Prostate gland (tissue), 2 donors: Measurements from ENCODE around the gene ISX. TPM values are rescaled to one million over a fixed set of nuclear protein-coding genes. Genes with fewer than 3 reads are reported as not detected.
A peak's percentile ranks its signal among the peaks of the same experiment; 100 is the strongest.

Source experiments
- DNase-seq: peaks from one replicate; pipeline ENCODE4 v3.0.0-alpha.2; 2019; ENCODE audit warnings: low spot score
- H3K27ac ChIP-seq, 2 donors: fragments of 200-600 bp; sonication (generic); 2 replicates each; pipeline ENCODE4 v1.5.1; 2017 to 2019
- H3K27me3 ChIP-seq: fragments of 200-600 bp; sonication (generic); replicated peaks from 2 replicates; pipeline ENCODE4 v1.5.1; 2019; ENCODE audit not compliant: insufficient read depth
- H3K36me3 ChIP-seq, 2 donors: fragments of 200-600 bp; sonication (generic); 1 replicate in 1 of 2; 2 replicates in 1 of 2; pipeline versions ENCODE4 v1.5.1 to v1.8.1; 2017 to 2019
- H3K4me1 ChIP-seq: fragments of 200-600 bp; sonication (generic); replicated peaks from 2 replicates; pipeline ENCODE4 v1.5.1; 2019
- H3K4me3 ChIP-seq, 2 donors: fragments of 200-600 bp; sonication (generic); 2 replicates each; pipeline ENCODE4 v1.5.1; 2017 to 2019
- H3K9me3 ChIP-seq: fragments of 200-600 bp; sonication (generic); 2 replicates; pipeline ENCODE4 v1.5.1; 2017
- POLR2A ChIP-seq: fragments of 450-650 bp; IDR thresholded peaks from one replicate; pipeline ENCODE4 v1.6.1; 2016; ENCODE audit warnings: antibody characterized with exemption, mild to moderate bottlenecking
- POLR2AphosphoS5 ChIP-seq: sonication (generic); formaldehyde crosslinking; IDR thresholded peaks from one replicate; pipeline ENCODE4 v1.6.1; 2017; ENCODE audit warnings: antibody characterized with exemption
- WGBS: methylation state at CpG from one replicate; pipeline ENCODE4 v1.1.5; 2018; 5-methylcytosine and 5-hydroxymethylcytosine counted together
- intact Hi-C: fragments of 100-400 bp; cut with DNase I; formaldehyde crosslinking; loops from one replicate; pipeline ENCODE4 v1.14.2; 2022
- total RNA-seq, 2 donors: library from RNA; depleted of rRNA; stranded (reverse); fragments of >200 nt; gene quantifications; one replicate each; pipeline ENCODE4 v1.1.0, GENCODE V29; 2016
- TF ChIP-seq, protein P1 (sequence below), 4 experiments: fragments of 200-600 bp in 2 of 4; fragments of 450-650 bp in 2 of 4; sonication (generic) in 2 of 4; IDR thresholded peaks; 1 replicate in 3 of 4; 2 replicates in 1 of 4; pipeline ENCODE4 v1.5.1; 2016 to 2019; ENCODE audit warnings: antibody characterized with exemption in 4 of 4, mild to moderate bottlenecking in 2 of 4, moderate library complexity in 2 of 4

The ISX gene
- total RNA-seq, 2 donors from 2014 or later, result 0.14 to 1.9 TPM

DNA sequence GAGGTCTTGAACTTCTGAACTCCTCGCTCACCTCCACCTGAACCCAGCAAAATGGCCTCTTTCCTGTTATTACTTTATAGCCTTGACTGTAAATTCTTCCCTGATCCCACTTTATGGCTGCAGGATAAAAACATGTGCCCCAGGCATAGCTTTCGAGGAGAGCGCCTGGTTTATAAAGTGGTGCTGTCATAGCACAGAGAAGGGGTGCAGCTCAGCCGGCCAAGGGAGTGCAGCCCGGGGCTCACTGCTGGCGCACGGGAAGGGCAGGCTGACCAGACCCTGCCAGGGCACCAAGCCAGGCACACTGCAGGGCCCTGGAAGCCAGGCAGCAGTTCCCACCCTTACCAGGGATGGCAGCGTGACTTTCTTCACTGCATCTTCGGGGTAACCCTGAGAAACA is 50.9 kb downstream of the ISX start:
- no peaks in the 10 kb centered on the region for H3K27me3 ChIP-seq
- H3K36me3 ChIP-seq, result no peaks in the 10 kb centered on the region
- no peak overlapping the region for H3K27ac ChIP-seq
- DNase-seq, result no peak
- TF ChIP-seq, protein P1, sequence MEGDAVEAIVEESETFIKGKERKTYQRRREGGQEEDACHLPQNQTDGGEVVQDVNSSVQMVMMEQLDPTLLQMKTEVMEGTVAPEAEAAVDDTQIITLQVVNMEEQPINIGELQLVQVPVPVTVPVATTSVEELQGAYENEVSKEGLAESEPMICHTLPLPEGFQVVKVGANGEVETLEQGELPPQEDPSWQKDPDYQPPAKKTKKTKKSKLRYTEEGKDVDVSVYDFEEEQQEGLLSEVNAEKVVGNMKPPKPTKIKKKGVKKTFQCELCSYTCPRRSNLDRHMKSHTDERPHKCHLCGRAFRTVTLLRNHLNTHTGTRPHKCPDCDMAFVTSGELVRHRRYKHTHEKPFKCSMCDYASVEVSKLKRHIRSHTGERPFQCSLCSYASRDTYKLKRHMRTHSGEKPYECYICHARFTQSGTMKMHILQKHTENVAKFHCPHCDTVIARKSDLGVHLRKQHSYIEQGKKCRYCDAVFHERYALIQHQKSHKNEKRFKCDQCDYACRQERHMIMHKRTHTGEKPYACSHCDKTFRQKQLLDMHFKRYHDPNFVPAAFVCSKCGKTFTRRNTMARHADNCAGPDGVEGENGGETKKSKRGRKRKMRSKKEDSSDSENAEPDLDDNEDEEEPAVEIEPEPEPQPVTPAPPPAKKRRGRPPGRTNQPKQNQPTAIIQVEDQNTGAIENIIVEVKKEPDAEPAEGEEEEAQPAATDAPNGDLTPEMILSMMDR (IDR thresholded peaks at IDR 0.05), result no peak
- TF ChIP-seq POLR2A (no peak), POLR2AphosphoS5 (no peak)
- H3K4me3 ChIP-seq, result no peak overlapping the region
- intact Hi-C loops, result no loop called here
- WGBS, result 38% methylated on average over 9 of the region's 9 CpGs
- H3K9me3 ChIP-seq, result no peaks in the 10 kb centered on the region
- H3K4me1 ChIP-seq, result no peaks in the 10 kb centered on the region

DNA sequence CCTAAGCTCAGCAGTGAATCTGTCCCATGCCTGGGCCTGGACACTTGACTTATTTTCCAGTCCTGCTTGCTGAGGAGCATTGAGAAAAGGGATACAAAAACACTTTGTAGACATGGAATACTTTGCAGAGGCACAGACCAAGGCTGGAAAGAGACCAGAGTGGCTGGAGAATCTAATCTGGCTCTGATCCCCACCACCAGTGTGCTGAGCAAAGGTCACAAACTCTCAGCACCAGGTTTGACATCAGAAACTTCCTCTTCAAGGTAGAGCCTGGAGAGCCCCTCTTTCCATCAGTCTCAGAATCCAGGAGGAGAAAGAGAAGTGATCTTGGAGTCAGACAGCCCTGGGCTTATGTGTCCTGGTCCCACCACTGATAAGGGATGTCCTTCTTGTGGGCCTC is 53.5 kb downstream of the ISX start:
- Histone ChIP-seq H3K27ac (no peak overlapping the region), H3K9me3 (no peaks in the 10 kb centered on the region), H3K4me3 (no peak overlapping the region), H3K4me1 (no peaks in the 10 kb centered on the region), H3K27me3 (no peaks in the 10 kb centered on the region), H3K36me3 (no peaks in the 10 kb centered on the region)
- intact Hi-C loops, result no loop called here
- TF ChIP-seq POLR2AphosphoS5 (no peak), POLR2A (no peak)
- TF ChIP-seq, protein P1 (IDR thresholded peaks at IDR 0.05), result no peak
- no peak for DNase-seq

DNA sequence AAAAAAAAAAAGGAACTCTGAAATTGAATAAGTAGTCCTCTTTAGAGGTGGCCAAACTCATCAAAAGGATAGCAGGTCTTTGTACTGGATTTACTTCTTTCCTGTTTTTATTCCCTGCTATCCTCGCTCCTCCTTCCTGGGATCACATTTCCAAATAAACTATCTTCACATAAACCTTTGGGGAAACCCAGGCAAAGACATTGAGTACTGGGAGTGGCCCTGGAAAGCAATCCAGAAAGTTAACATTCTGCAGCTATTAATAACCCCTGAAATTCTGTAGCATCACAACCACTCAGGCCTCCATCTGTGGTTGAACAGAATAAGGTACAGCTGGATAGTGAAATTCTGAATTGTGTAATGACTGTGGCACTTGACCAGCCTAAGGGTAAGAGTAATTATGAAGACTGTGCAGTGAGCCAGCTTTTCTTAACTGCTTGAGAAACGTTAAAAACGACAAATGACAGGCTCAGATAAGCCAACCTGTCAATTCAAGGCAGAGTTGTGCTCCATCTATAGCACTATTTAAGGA is 58.8 kb downstream of the ISX start:
- DNase-seq, result peak; percentile 43
- H3K9me3 ChIP-seq, result no peaks in the 10 kb centered on the region
- intact Hi-C loops, result no loop called here
- no peak overlapping the region for H3K4me3 ChIP-seq
- 12% methylated on average over 3 of the region's 3 CpGs for WGBS
- H3K36me3 ChIP-seq, result no peaks in the 10 kb centered on the region
- H3K27me3 ChIP-seq, result no peaks in the 10 kb centered on the region
- peak; percentile 86 for TF ChIP-seq POLR2AphosphoS5
- TF ChIP-seq, protein P1 (IDR thresholded peaks at IDR 0.05), result no peak
- no peak for TF ChIP-seq POLR2A
- H3K27ac ChIP-seq, result no peak overlapping the region
- H3K4me1 ChIP-seq, result no peaks in the 10 kb centered on the region

DNA sequence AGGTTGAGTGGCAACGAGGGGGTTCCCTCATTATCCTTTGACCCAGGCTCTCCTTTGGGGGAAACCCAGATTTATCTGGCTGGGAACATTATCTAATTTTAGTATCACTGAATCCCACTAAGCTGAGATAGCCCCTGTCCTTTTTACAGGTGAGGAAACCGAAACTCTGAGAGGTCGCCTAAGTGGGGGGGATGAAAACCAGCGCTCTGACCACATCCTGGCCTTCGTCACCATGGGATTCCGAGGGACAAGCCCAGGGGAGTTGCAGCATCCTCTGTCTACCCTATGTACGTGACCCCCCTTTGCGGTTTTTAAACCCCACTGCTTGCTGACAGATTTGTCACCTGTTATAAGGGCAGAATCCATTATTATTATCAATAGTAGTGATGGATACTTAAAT is 61.0 kb downstream of the ISX start:
- H3K9me3 ChIP-seq, result no peaks in the 10 kb centered on the region
- no peak for DNase-seq
- H3K27me3 ChIP-seq, result no peaks in the 10 kb centered on the region
- intact Hi-C loops, result no loop called here
- no peaks in the 10 kb centered on the region for H3K36me3 ChIP-seq
- TF ChIP-seq, protein P1 (IDR thresholded peaks at IDR 0.05), result no peak
- H3K27ac ChIP-seq, result no peak overlapping the region
- H3K4me1 ChIP-seq, result no peaks in the 10 kb centered on the region
- WGBS, result 87% methylated on average over 8 of the region's 8 CpGs
- no peak overlapping the region for H3K4me3 ChIP-seq

DNA sequence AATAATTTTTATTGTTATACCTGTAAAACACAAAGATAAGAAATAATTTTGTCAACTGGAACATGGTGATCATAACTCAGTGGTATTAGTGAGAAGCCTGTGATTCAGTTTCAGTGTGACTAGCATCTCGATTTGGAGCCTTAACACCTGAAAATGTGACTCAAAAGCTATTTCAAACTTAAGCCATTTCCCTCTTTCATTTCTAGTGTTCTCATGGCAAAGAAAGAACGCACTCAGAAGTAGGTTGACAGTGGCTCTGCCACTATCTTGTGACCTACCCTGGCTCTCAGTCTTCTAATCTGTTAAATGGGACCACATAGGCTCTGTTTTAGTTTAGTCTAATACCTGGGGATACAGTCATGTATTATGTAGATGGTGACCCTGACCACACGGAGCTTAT is 62.7 kb downstream of the ISX start:
- H3K9me3 ChIP-seq, result no peaks in the 10 kb centered on the region
- no peak for TF ChIP-seq POLR2A
- no peak for TF ChIP-seq POLR2AphosphoS5
- TF ChIP-seq, protein P1 (IDR thresholded peaks at IDR 0.05), result no peak
- H3K27ac ChIP-seq, result no peak overlapping the region
- intact Hi-C loops, result no loop called here
- no peaks in the 10 kb centered on the region for H3K4me1 ChIP-seq
- no peaks in the 10 kb centered on the region for H3K36me3 ChIP-seq
- H3K4me3 ChIP-seq, result no peak overlapping the region
- DNase-seq, result no peak
- H3K27me3 ChIP-seq, result no peaks in the 10 kb centered on the region
- WGBS, result 89% methylated on average over 3 of the region's 3 CpGs
